HepG2 (cell line): ENCODE data around the gene RIPOR1. TPM values are rescaled to one million over a fixed set of nuclear protein-coding genes. Genes with fewer than 3 reads are reported as not detected.

ENCODE experiments used
- AKAP8 ChIP-seq: sonication (generic); formaldehyde crosslinking; IDR thresholded peaks from 2 replicates; pipeline ENCODE4 v1.5.1; 2020; ENCODE audit warnings: mild to moderate bottlenecking, missing genetic modification reagents
- ASH2L ChIP-seq: fragments of 300-600, 200-600 bp; sonication (generic); IDR thresholded peaks from 2 replicates; pipeline ENCODE4 v1.7.0; 2017; ENCODE audit warnings: low read depth, mild to moderate bottlenecking, moderate library complexity, mixed read lengths, low read length; ENCODE audit not compliant: insufficient read length
- BORCS8-MEF2B ChIP-seq: sonication (generic); formaldehyde crosslinking; IDR thresholded peaks from 2 replicates; pipeline ENCODE4 v1.8.0; 2022; ENCODE audit warnings: mild to moderate bottlenecking, missing genetic modification reagents
- IKZF1 ChIP-seq: fragments of 450-650 bp; IDR thresholded peaks from 2 replicates; pipeline ENCODE4 v1.7.1; 2016
- MED13 ChIP-seq: sonication (generic); formaldehyde crosslinking; IDR thresholded peaks from 2 replicates; pipeline ENCODE4 v1.5.0; 2020; ENCODE audit warnings: missing genetic modification reagents
- MXD4 ChIP-seq: IDR thresholded peaks from 2 replicates; pipeline ENCODE4 v1.6.1; 2016; ENCODE audit warnings: mild to moderate bottlenecking, missing biosample characterization, missing genetic modification reagents
- SETDB1 ChIP-seq: sonication (generic); formaldehyde crosslinking; IDR thresholded peaks from 2 replicates; pipeline ENCODE4 v1.5.1; 2020; ENCODE audit warnings: missing genetic modification reagents, mild to moderate bottlenecking, borderline replicate concordance
- SMARCC2 ChIP-seq: fragments of 450-650 bp; IDR thresholded peaks from 2 replicates; pipeline ENCODE4 v1.6.1; 2017; ENCODE audit warnings: antibody characterized with exemption, mild to moderate bottlenecking
- SOX6 ChIP-seq, 2 experiments: fragments of 450-650 bp in 1 of 2; sonication (generic) in 1 of 2; formaldehyde crosslinking in 1 of 2; IDR thresholded peaks; 2 replicates each; pipeline versions ENCODE4 v1.4.0 to v1.6.1; 2017 to 2020; ENCODE audit warnings: antibody characterized with exemption in 1 of 2, mild to moderate bottlenecking in 1 of 2, missing genetic modification reagents in 1 of 2
- SP140L ChIP-seq: sonication (generic); formaldehyde crosslinking; IDR thresholded peaks from 2 replicates; pipeline ENCODE4 v1.4.0; 2020; ENCODE audit warnings: missing genetic modification reagents, borderline replicate concordance
- ZNF33B ChIP-seq: sonication (generic); formaldehyde crosslinking; IDR thresholded peaks from 2 replicates; pipeline ENCODE4 v1.5.1; 2020; ENCODE audit warnings: mild to moderate bottlenecking, missing genetic modification reagents
- ZNF614 ChIP-seq: IDR thresholded peaks from 2 replicates; pipeline ENCODE4 v1.6.1; 2018; ENCODE audit warnings: missing biosample characterization, missing genetic modification reagents, inconsistent platforms, borderline replicate concordance
- polyA plus RNA-seq, 8 experiments: library from polyadenylated mRNA; depleted of rRNA in 3 of 8; stranded (reverse) in 7 of 8; unstranded in 1 of 8; fragments of >200 nt; fragmentation: Illumina TruSeq in 4 of 8; extraction: Trizol in 4 of 8; gene quantifications; 2 replicates each; pipeline versions ENCODE4 v1.2.1 to v1.2.3, GENCODE V29; 2011 to 2016; ENCODE audit warnings: low read depth in 4 of 8, missing spikeins in 1 of 8, mixed read lengths in 1 of 8; ENCODE audit not compliant: insufficient read depth in 1 of 8
- total RNA-seq, 5 experiments: library from RNA; depleted of rRNA; stranded (reverse); fragments of >200 nt; fragmentation: Illumina TruSeq; extraction: Trizol; gene quantifications; 2 replicates each; pipeline ENCODE4 v1.2.3, GENCODE V29; 2016; ENCODE audit warnings: low read depth in 1 of 5
- TF ChIP-seq, protein P1 (sequence below): sonication (generic); formaldehyde crosslinking; IDR thresholded peaks from 2 replicates; pipeline ENCODE4 v1.4.0; 2020; ENCODE audit warnings: missing genetic modification reagents
- TF ChIP-seq, protein P2 (sequence below): sonication (generic); formaldehyde crosslinking; IDR thresholded peaks from 2 replicates; pipeline ENCODE4 v1.4.0; 2020; ENCODE audit warnings: mild to moderate bottlenecking, missing genetic modification reagents, borderline replicate concordance
- TF ChIP-seq, protein P3 (sequence below), 2 experiments: sonication (generic) in 1 of 2; formaldehyde crosslinking in 1 of 2; IDR thresholded peaks; 2 replicates each; pipeline versions ENCODE4 v1.6.1 to v1.9.0; 2014 to 2022; ENCODE audit warnings: antibody characterized with exemption in 1 of 2, borderline replicate concordance in 1 of 2, inconsistent platforms in 1 of 2, low read depth in 1 of 2, missing genetic modification reagents in 1 of 2

RIPOR1 gene
- total and polyA plus RNA-seq, 2 of the 13 experiments (the other 11 are each of a cell fraction or from before 2014, with no cell fraction given): 4.6 to 8.1 TPM

DNA sequence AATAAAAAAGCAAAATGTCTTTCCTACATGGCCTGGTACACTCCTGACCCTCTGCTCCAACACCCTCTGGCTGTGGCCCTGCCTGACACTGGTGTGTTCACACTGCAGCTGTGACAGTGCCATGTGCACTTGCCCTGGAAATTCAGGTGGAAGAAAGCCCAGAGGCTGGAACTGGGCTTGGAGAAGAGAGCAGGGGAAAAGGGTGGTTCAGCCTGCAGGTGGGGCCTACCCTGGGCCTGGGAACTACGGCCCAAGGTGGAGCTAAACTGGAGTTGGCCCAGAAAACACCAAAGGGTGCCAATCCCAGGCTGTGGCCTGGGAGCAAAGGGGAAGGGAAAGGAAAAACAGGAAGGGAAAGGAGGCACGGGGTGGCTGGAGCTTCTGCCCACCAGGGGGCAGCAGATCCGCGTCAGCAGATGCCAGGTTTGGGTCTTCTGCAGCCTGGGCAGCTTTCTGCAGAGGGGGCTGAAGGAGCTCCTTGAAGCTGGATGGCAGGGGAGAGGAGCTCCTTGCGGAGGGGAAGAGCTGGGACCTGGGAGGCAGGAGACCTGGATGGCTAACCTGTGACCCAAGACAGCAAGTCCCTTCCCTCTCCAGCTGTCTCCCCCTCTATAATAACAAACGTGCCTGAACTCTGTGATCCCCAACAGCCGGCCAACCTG is 18.3 kb downstream of the RIPOR1 start (continued):
- TF ChIP-seq MED13 (CRISPR knock-in tag) (no peak), ZNF33B (no peak), IKZF1 (no peak), SETDB1 (CRISPR knock-in tag) (no peak), AKAP8 (CRISPR knock-in tag) (no peak), MXD4 (no peak), BORCS8-MEF2B (CRISPR knock-in tag) (no peak), ASH2L (no peak), SMARCC2 (no peak), SP140L (CRISPR knock-in tag) (no peak), SOX6 (IDR thresholded peaks at IDR 0.05) (no peak), SOX6 (CRISPR knock-in tag; IDR thresholded peaks at IDR 0.05) (no peak), ZNF614 (CRISPR knock-in tag) (0 out of 2 replicates have a peak, but pooled peaks have one; percentile 32)
- TF ChIP-seq, protein P1, sequence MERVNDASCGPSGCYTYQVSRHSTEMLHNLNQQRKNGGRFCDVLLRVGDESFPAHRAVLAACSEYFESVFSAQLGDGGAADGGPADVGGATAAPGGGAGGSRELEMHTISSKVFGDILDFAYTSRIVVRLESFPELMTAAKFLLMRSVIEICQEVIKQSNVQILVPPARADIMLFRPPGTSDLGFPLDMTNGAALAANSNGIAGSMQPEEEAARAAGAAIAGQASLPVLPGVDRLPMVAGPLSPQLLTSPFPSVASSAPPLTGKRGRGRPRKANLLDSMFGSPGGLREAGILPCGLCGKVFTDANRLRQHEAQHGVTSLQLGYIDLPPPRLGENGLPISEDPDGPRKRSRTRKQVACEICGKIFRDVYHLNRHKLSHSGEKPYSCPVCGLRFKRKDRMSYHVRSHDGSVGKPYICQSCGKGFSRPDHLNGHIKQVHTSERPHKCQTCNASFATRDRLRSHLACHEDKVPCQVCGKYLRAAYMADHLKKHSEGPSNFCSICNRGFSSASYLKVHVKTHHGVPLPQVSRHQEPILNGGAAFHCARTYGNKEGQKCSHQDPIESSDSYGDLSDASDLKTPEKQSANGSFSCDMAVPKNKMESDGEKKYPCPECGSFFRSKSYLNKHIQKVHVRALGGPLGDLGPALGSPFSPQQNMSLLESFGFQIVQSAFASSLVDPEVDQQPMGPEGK: peak; percentile 46; the same call in 1 of the 2 replicates
- TF ChIP-seq, protein P2, sequence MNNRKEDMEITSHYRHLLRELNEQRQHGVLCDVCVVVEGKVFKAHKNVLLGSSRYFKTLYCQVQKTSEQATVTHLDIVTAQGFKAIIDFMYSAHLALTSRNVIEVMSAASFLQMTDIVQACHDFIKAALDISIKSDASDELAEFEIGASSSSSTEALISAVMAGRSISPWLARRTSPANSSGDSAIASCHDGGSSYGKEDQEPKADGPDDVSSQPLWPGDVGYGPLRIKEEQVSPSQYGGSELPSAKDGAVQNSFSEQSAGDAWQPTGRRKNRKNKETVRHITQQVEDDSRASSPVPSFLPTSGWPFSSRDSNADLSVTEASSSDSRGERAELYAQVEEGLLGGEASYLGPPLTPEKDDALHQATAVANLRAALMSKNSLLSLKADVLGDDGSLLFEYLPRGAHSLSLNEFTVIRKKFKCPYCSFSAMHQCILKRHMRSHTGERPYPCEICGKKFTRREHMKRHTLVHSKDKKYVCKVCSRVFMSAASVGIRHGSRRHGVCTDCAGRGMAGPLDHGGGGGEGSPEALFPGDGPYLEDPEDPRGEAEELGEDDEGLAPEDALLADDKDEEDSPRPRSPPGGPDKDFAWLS (CRISPR knock-in tag): no peak
- TF ChIP-seq, protein P3, sequence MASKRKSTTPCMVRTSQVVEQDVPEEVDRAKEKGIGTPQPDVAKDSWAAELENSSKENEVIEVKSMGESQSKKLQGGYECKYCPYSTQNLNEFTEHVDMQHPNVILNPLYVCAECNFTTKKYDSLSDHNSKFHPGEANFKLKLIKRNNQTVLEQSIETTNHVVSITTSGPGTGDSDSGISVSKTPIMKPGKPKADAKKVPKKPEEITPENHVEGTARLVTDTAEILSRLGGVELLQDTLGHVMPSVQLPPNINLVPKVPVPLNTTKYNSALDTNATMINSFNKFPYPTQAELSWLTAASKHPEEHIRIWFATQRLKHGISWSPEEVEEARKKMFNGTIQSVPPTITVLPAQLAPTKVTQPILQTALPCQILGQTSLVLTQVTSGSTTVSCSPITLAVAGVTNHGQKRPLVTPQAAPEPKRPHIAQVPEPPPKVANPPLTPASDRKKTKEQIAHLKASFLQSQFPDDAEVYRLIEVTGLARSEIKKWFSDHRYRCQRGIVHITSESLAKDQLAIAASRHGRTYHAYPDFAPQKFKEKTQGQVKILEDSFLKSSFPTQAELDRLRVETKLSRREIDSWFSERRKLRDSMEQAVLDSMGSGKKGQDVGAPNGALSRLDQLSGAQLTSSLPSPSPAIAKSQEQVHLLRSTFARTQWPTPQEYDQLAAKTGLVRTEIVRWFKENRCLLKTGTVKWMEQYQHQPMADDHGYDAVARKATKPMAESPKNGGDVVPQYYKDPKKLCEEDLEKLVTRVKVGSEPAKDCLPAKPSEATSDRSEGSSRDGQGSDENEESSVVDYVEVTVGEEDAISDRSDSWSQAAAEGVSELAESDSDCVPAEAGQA (IDR thresholded peaks at IDR 0.05; ENCODE audit: low read depth): no peak
- TF ChIP-seq, protein P3 (CRISPR knock-in tag; IDR thresholded peaks at IDR 0.05; ENCODE audit: borderline replicate concordance): no peak
